HG03159 (cell line): ENCODE measurements around the gene SPRYD3.
A peak's percentile ranks its signal among the peaks of the same experiment; 100 is the strongest.

Source experiments
- ATAC-seq: cut with Tn5 transposase; IDR thresholded peaks from one replicate; pipeline ENCODE4 v1.9.1; 2021; ENCODE audit warnings: mild to moderate bottlenecking, moderate library complexity; ENCODE audit not compliant: unreplicated experiment

SPRYD3 gene

DNA sequence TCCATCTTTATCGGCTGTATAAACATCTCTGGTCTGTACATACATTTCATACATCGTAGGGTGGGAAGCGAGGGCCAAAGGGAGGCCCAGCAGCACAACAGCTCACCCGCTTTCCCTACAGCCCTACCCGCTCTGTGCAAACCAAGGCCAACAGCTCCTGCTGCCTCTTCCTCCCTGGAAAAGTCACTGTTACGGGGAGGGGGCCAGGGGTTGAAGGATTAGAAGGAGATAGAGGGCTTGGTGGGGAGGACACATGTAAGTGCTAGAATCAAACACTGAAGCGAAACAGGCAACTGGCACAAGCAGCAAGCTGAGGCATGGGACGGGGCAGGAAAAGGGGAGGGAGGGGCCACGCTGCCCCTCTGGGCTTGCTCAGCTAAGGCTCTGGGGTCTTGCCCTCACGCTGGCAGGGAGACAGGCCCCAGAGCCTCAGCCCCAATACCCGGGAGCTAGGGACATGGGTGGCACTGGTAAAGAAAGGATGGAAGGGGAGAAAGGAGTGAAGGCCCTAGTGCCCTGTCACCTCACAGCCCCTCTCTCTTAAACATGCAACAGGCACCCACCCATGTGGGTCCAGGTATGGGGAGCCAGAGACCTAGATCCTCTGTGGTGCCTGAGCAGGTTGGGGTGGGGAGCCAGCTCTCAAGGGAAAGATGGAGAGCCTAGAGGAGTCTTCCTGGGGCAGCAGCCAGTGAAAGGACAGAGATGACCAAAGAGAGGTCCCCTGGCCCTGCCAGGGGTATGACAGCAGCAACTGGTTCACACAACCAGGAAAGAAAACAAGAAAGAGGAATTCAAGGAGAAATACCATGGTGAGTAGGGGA is 14.4 kb downstream of the SPRYD3 start:
- ATAC-seq, result no peak

DNA sequence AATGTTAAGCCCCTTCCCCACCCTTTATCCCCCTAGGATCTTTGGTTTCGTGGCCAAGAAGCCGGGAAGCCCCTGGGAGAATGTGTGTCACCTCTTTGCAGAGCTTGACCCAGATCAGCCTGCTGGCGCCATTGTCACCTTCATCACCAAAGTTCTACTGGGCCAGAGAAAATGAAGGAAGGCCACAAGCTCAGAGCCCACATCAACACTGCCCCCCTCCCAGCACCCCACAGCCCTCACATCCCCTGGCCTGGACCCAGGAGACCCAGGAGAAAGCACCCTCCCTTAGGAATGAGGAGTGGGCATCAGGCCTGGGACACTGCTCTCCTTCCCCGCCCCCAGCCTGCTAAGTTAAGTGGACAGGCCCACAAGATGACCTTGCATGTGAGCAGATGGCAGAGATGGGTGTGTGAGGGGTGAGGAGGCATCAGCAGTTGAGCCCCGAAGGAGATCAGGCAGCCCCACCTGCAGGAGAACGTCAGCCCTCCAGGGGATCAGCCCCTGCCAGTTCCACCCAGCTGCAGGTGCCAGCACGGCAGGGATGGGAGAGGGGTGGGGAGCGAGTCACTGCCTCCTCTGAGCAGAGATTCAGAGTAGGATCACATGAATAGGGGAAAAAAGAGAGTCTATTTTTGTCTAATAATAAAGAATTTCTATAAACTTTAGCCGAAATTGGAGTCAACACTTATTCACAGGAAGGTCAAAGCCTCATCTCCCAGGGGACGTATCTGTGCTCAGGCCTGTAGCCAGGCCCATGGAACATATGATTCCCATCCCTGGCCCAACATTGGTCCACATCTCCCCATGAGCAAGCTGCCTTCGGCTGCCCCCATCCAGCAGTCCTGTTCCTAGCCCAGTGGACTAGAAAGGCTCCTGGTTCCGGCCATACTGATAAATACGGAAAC is 15.2 kb downstream of the SPRYD3 start:
- no peak for ATAC-seq

- no peak for ATAC-seq
Observed at GRCh38 chr12:53062977-53063707, 16.0 kb downstream of the SPRYD3 start.

DNA sequence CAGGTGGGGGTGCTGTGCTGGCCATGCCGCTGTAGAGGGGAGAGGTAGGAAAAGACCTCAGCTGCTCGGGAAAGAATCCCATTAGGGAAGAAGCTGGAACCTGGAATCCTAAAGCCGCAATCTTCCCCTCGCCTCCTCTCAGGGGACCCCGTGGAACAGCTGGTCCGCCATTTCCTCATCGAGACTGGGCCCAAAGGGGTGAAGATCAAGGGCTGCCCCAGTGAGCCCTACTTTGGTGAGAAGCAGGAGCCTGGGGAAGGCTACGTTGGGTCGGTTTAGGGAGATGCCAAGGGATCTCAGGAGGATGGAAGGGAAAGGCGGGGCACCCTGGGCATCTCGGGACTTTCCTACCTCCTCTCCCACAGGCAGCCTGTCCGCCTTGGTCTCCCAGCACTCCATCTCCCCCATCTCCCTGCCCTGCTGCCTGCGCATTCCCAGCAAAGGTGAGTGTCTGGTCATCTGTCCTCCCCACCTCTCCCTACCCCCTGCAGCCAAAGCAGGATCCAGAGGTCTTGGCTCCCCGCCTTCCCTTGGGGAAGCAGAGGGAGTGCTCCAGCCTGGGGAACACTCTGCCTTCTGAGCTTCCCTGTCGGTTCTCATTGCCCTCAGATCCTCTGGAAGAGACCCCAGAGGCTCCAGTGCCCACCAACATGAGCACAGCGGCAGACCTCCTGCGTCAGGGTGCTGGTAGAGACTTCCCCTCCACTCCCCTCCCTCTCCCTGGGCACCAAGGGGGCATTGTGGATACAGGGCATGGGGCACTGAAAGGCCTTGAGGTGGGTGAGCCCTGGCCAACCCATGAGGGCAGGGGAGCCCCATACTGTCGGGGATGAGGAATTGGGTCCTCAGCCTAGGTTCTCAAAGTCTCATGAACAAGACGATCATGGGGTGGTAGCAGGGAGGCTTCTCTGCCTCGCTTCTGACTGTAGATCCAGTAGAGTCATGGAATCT is 16.9 kb downstream of the SPRYD3 start:
- ATAC-seq, result no peak

DNA sequence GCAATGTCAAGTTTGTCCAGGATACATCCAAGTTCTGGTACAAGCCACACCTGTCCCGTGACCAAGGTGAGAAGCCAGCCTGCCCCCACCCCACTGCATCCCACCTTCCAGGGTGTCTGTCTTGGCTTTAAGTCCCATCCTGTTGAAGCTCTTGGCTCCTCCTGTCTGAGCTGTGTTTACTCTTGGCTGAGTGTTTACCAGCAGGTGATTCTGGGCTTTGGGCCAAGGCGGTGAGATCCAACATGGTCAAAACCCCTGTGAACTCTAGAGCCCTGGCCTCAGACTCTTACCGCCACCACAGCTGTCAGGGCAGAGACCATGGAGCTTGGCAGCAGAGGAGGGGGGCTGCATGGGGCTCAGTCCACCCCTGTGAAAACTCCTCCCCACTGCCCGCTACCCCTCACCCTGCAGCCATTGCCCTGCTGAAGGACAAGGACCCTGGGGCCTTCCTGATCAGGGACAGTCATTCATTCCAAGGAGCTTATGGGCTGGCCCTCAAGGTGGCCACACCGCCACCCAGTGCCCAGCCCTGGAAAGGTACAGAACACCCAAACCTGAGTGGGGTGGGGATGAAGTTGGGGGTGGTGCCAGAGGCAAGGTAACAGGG is 17.7 kb downstream of the SPRYD3 start:
- no peak for ATAC-seq

GRCh38 chr12:53060721-53061276 is 18.4 kb downstream of the SPRYD3 start:
- ATAC-seq, result no peak

GRCh38 chr12:53060064-53060720 is 19.0 kb downstream of the SPRYD3 start:
- no peak for ATAC-seq

- no peak for ATAC-seq
Observed at GRCh38 chr12:53059434-53060063, 19.6 kb downstream of the SPRYD3 start.

DNA sequence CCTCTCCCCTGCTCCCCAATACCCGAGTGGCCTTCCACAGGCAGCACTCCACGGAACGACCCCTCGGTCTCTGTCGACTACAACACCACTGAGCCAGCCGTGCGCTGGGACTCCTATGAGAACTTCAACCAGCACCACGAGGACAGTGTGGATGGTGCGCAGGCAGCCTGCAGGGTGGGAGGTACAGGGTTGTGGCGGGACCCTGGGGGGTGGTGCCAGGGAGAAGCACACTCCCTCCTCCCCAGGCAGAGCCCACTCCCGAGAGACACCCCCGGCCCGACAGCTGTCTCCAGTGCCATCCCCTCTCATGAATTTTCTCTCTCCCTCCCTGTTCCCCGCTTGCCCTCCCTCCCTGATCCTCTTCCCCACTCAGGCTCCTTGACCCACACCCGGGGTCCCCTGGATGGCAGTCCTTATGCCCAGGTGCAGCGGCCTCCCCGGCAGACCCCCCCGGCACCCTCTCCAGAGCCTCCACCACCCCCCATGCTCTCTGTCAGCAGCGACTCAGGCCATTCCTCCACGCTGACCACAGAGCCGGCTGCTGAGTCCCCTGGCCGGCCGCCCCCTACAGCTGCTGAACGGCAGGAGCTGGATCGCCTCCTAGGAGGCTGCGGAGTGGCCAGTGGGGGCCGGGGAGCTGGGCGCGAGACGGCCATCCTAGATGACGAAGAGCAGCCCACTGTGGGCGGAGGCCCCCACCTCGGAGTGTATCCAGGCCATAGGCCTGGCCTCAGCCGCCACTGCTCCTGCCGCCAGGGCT is 20.3 kb downstream of the SPRYD3 start:
- no peak for ATAC-seq

- no peak for ATAC-seq
Observed at GRCh38 chr12:53057816-53058500, 21.2 kb downstream of the SPRYD3 start.

DNA sequence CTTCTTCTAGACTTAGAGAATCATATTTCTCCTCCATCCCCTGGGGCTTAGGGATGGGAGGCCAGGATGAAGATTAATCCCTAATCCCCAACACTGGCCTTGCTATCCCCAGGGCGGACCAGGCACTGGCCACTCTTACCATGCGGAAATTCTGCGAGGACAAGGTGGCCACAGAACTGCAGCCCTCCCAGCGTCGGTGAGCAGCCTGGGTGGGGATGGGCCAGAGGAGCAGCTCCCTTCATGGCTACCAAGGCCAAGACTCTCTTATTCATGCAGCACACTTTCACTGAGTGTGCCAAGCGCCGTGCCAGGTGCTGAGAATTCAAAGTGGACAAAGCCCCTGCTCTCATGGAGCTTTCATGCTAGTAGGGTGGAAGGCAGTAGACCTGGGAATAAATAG is 22.3 kb downstream of the SPRYD3 start:
- ATAC-seq, result no peak

DNA sequence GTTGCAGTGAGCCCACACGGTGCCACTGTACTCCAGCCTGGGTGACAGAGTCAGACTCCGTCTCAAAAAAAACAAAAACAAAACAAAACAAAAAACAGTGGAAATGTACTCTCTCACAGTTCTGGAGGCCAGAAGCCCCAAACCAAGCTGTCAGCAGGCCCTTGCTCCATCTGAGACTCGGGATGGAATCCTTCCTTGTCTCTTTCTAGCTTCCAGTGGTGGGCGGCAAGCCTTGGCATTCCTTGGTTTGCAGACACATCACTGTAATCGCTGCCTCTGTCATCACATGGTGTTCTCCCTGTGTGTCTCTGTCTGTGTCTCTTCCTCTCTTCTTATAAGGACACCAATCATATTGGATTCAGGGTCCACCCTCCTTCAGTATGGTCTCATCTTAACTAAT is 22.9 kb downstream of the SPRYD3 start:
- no peak for ATAC-seq

DNA sequence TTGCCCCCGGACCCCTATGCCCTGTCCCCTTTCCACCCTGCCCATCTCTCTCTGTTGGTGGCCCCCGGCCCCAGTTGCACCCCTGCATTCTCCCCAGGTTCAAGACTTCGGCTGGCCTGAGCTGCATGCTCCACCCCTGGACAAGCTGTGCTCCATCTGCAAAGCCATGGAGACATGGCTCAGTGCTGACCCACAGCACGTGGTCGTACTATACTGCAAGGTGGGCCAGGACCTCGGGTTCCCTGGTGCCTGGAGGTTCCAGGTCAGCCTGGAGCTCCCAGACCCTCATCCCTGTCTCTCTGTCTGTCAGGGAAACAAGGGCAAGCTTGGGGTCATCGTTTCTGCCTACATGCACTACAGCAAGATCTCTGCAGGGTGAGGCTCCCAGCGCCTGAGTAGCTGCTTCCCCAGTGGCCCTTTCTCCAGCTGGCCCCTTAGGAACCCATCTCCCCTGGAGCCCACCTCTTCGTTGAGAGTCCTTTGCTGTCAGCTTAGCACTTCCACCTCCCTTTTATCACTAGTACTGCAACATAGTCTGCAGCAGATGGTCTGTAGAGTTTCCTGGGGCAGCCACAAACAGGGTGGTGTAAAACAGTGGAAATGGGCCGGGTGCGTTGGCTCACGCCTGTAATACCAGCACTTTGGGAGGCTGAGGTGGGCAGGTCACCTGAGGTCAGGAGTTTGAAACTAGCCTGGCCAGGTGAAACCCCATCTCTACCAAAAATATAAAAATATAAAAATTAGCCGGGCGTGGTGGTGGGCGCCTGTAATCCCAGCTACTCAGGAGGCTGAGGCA is 23.5 kb downstream of the SPRYD3 start:
- ATAC-seq, result no peak

DNA sequence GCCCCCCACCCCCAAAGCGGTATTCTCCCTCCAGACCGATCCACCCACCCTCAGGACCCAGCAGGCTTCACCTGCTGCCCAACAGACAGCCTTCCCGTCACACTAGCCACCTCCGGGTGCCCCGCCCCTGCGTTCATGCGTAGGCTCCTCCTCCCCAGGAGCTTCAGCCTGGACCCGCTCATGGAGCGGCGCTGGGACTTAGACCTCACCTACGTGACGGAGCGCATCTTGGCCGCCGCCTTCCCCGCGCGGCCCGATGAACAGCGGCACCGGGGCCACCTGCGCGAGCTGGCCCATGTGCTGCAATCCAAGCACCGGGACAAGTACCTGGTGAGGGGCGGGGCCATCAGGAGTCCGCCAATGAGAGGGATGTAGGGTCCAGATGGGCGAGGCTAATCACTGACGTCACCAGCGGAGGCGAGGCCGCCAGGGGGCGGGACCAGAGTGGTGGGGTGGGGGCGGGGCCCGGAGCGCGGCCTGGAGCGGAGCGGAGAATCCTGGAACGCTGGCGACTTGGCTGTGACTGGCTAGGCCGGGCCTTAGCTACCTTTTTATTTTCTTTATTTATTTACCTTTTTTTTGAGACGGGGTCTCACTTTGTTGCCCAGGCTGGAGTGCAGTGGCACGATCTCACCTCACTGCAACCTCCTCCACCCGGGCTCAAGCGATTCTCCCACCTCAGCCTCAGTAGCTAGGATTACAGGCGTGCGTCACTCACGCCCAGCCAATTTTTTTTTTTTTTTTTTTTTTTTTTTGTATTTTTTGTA is 24.9 kb downstream of the SPRYD3 start:
- ATAC-seq, result peak; percentile 84

GRCh38 chr12:53053218-53054111 is 25.7 kb downstream of the SPRYD3 start:
- ATAC-seq, result no peak
